ENCODE measurements around the gene SERINC2. TPM values are rescaled to one million over a fixed set of nuclear protein-coding genes. Genes with fewer than 3 reads are reported as not detected.
A peak's percentile ranks its signal among the peaks of the same experiment; 100 is the strongest.
"Not testable (repeated sequence)": the region's sequence is repeated elsewhere in the genome, so short reads cannot be mapped to it uniquely, and the experiment has no call there.

Gene SERINC2
- total RNA-seq, 1 donor from 2014 or later = 122 TPM

GRCh38 chr1:31467005-31467674 is 54.1 kb downstream of the SERINC2 start:
- no peak for DNase-seq (ENCODE audit: low spot score)

GRCh38 chr1:31470794-31471315 is 57.8 kb downstream of the SERINC2 start:
- DNase-seq (ENCODE audit: low spot score) = no peak

GRCh38 chr1:31471452-31472313 is 58.7 kb downstream of the SERINC2 start:
- peak; percentile 85 for DNase-seq (ENCODE audit: low spot score)

GRCh38 chr1:31472314-31472651 is 59.3 kb downstream of the SERINC2 start:
- not testable (repeated sequence) for DNase-seq (ENCODE audit: low spot score)

GRCh38 chr1:31472673-31473072 is 59.7 kb downstream of the SERINC2 start:
- DNase-seq (ENCODE audit: low spot score) = not testable (repeated sequence)

GRCh38 chr1:31473508-31473907 is 60.5 kb downstream of the SERINC2 start:
- DNase-seq (ENCODE audit: low spot score) = not testable (repeated sequence)

- not testable (repeated sequence) for DNase-seq (ENCODE audit: low spot score)
Observed at GRCh38 chr1:31474567-31474966, 61.6 kb downstream of the SERINC2 start.

GRCh38 chr1:31476891-31477846 is 64.2 kb downstream of the SERINC2 start:
- no peak for DNase-seq (ENCODE audit: low spot score)

- no peak for DNase-seq (ENCODE audit: low spot score)
Observed at GRCh38 chr1:31478167-31478566, 65.2 kb downstream of the SERINC2 start.

- DNase-seq (ENCODE audit: low spot score) = no peak
Observed at GRCh38 chr1:31479811-31480210, 66.8 kb downstream of the SERINC2 start.

GRCh38 chr1:31480426-31480825 is 67.4 kb downstream of the SERINC2 start:
- DNase-seq (ENCODE audit: low spot score) = not testable (repeated sequence)

GRCh38 chr1:31482482-31483011 is 69.5 kb downstream of the SERINC2 start:
- no peak for DNase-seq (ENCODE audit: low spot score)

- DNase-seq (ENCODE audit: low spot score) = peak; percentile 80
Observed at GRCh38 chr1:31483012-31483946, 70.3 kb downstream of the SERINC2 start.

Other genes starting within 250 kb of the SERINC2 start
- gene NKAIN1, start 173.3 kb upstream of the SERINC2 start, total RNA-seq = 0.14 TPM
- 28.4 TPM for gene SNRNP40, start 116.4 kb upstream of the SERINC2 start, total RNA-seq
- gene ZCCHC17, start 116.2 kb upstream of the SERINC2 start, total RNA-seq = 19.7 TPM
- gene FABP3, start 40.1 kb upstream of the SERINC2 start, total RNA-seq = 13.3 TPM
- 169 TPM for gene TINAGL1, start 163.3 kb downstream of the SERINC2 start, total RNA-seq
- not detected for gene HCRTR1, start 204.5 kb downstream of the SERINC2 start, total RNA-seq
- gene PEF1, start 231.7 kb downstream of the SERINC2 start, total RNA-seq = 66.3 TPM